Fibroblast of gingiva (primary cell): ENCODE results near the gene MB21D2.
"Not testable (repeated sequence)": the region's sequence is repeated elsewhere in the genome, so short reads cannot be mapped to it uniquely, and the experiment has no call there.

Source experiments
- DNase-seq: peaks from one replicate; pipeline ENCODE4 v3.0.0-alpha.2; 2011; ENCODE audit warnings: low read depth

MB21D2 gene

DNA sequence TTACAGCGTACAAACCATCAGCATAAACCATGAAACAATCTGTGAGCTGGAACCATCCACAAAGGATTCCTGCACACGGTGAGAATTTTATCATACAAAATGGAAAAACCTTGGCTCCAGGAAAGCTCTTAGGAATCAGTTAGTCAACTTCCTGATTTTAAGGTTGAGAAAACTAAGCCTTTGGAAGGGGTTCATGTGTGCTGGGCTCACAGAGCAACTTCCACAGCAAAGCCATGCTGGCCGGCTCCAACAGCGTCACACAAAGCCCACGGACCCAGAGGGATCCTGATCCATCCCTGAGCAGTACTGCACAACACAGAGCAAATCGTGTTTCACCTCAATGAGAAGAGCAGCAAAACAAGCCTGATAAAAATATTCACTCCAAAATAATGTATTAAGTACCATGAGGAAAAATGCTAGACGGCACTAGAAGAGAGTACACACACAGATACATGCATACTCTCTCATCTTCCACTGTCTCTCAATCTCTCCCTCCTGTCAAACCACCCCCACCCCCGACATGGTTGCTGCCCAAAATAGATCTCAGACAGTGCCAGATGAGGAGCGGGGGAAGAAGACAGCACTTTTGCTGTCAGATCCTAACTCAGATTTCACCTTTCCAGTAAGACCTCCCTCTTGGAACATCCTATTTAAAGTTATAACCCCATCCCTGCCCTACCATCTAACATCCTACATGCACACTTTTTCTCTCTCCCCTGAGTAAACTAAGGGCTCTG, 58.6 kb downstream of the MB21D2 start:
- no peak for DNase-seq

DNA sequence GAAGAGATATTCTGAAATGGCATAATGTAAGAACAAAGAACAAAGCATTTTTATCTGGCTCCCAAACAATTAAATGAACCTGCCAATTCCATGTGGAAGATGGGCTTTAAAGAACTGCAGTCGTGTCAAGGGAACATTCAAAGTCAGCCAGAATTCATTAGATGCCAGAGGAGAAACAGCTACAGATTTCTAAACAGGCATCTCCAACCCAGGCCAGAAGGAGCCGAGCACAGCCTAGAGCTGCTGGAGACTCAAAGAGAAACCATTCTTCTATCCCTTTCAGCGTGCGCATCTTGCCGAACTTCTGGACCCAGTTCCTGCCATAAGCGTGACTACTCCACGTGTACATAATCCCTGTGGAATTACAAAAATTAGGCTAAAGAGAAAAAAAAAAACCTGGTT, 60.4 kb downstream of the MB21D2 start:
- DNase-seq = peak; percentile 39

DNA sequence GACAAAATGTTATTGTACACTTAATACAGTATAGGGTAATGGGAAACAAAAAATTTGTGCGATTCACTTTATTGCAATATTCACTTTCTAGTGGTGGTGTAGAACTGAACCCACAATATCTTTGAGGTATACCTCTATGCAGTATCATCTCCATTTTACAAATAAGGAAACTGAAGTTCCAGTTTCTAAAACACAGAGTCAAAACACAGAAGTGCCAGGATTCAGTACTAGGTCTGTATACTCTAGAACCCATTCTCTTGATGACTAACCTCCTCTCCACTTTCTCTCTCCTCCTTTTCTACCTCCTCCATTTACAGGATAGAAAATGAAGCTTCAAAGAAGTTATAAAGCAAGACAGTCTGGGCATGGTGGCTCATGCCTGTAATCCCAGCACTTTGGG, 62.2 kb downstream of the MB21D2 start:
- DNase-seq = no peak

DNA sequence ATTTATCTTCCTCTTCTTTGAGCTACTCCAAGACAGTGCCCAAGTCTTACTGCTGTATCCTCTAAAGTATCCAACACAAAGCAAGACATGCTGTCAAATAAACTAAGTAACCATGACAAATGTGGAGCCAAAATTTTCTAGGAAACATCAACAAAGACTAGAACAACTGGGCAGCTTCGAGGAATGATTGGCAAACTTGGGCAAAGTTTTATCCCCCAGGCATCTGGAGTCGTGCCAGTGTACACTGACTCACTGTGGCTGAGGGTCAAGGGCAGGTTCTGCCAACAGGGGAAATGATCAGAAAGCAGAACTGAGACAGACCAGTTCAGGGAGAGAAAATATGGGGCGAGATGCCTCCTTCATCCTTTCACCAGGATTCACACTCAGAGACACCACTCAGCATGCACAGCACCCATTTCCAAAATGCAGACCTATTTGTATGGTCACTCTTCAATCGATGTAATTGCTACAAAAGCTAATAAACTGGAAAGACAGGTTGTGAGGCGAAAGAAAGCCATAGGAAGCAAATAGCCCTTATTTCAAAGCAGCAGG, 65.8 kb downstream of the MB21D2 start:
- peak; percentile 89 for DNase-seq

DNA sequence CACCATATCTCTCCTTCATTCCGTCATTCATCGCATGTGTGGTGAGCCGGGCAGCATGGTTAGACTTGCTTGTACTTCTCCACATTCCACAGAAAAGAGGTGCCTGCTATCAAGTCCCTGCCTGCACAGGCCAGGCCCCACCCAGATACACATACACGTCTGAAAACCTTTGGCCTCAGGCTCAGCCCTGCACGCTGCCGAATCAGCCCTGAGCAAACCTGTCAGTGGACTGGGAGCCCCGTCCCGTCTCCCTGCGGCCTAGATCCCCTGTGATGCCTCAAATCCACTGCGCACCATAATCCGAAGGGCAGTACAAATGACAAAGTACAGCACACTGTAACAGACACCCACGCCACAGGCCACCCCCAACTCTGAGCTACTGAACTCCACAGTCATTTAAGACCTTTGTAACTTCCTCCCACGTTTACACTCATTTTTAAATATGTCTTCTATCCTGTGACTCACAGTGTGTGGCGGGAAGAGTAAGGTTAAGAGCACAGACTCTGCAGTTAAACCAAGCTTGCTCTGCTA, 67.1 kb downstream of the MB21D2 start:
- DNase-seq = no peak

DNA sequence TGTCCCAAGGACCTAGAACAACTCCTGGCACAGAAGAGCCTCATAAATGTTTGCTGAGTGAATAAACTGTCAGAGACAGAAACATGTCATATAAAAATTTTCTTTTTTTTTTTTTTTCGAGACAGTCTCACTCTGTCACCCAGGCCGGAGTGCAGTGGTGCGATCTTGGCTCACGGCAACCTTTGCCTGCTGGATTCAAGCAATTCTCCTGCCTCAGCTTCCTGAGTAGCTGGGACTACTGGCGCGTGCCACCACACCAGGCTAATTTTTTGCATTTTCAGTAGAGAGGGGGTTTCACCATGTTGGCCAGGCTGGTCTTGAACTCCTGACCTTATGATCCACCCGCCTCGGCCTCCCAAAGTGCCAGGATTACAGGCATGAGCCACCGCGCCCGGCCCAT, 67.8 kb downstream of the MB21D2 start:
- not testable (repeated sequence) for DNase-seq

DNA sequence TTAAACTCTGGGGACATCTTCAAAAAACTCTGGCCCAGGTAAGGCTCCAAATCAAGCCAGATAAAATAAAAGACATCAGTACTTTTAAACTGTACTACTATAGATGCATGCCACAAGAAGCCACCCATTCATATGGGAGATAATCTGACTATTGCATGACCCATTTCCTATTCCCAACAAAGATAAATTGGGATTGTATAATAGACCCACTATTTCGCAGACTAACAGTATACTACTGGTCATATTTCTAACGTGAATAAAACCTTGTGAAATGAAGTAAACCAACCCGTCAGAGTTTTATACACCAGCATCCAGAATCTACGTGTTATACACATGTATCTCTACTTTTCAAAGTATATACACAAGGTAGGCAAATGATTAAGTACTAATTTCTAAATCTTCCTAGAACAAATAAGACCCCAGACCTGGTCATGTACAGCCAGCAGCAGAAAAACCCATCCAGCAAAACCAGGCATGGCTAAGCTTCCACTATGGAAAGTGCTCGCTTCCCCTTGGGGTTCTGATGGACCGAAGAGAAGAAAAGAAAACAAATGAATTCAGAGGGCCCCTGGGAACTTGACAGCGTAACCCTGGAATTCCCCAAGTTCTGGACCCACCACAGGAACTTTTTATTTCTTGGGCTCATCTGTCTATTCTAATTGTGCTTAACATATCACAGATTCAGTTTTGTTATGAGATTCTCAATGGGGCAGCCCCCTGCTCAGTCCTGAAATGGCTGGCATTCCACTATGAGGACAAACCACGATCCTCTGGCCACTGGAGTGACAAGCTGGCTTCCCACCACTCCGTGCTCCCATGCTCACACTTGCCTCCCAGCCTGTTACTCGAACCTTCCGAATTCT, 69.1 kb downstream of the MB21D2 start:
- no peak for DNase-seq

DNA sequence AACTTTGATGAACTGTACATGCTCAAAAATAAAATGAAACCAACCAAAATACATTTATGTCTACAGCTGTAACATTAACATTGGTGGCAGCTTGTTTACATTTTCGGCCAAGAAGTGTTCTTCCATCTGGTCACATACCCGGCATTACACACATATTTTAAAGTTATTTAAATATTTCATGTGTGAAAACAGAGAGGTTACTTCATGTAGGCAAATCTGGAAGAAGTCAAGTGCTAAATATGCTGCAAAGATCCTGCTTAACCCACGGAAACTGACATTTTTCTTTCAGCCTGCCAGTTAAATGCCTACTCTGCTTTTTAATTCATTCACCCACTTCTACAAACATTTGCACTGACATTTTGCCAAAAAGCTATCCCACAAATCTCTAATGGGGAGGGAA, 69.7 kb downstream of the MB21D2 start:
- DNase-seq = peak; percentile 66

DNA sequence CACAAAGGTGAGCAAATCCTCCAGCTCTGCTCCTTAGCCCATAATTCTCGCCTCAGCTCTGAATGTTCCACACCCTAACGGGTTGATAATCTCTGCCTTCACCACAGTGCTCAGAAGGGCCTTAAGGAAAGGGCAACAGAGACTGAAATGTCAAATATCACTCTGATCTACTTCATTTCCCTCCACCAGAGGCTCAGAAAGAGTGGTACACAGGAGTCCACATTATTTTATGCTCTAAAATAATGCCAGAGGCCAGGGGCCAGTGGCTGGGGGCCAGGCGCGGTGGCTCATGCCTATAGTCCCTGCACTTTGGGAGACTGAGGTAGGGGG, 72.2 kb downstream of the MB21D2 start:
- DNase-seq = no peak

DNA sequence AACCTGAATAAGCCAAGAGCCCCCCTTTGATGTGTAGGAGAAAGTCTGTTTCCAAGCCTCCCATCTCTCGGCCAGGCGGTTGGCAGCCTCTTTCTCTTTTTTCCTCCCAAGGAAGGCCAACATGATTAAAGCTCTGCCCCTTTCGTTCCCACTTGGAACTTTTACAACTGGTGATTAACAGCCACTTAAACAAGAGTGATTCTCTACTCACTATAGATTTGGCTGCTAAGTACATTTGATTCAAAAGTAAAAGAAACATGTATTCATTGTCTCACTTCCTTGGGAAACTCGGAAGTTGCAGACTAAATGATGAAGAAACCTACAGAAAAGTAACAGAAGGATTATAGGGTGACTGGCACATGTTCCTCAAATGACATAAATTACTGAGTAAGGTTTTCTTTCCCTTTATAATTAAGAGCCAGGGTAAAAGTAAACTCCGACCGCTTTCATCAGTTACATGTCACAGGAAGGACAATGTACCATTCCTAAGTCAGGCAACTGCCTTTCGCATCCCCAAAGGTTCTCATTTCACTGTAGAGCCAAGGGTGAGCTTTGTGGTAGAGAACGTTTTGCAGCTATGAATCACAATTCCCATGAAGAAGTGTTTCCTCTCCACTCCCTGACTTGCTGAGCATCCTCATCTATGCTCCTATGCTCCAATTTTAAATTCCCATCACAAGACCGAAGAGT, 72.7 kb downstream of the MB21D2 start:
- no peak for DNase-seq

DNA sequence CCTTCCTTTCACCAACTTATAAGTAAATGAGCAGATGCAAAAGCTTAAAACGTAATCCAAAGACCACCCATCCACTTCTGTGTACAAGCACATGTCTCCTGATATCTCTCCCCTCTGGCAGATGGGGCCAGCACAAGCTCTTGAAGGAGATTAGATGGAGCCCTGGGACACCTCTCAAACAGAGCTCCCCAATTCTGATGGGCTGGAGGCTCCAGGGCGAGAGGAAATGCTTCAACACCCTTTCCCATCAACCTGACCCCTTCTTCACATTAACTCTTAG, 73.2 kb downstream of the MB21D2 start:
- no peak for DNase-seq

DNA sequence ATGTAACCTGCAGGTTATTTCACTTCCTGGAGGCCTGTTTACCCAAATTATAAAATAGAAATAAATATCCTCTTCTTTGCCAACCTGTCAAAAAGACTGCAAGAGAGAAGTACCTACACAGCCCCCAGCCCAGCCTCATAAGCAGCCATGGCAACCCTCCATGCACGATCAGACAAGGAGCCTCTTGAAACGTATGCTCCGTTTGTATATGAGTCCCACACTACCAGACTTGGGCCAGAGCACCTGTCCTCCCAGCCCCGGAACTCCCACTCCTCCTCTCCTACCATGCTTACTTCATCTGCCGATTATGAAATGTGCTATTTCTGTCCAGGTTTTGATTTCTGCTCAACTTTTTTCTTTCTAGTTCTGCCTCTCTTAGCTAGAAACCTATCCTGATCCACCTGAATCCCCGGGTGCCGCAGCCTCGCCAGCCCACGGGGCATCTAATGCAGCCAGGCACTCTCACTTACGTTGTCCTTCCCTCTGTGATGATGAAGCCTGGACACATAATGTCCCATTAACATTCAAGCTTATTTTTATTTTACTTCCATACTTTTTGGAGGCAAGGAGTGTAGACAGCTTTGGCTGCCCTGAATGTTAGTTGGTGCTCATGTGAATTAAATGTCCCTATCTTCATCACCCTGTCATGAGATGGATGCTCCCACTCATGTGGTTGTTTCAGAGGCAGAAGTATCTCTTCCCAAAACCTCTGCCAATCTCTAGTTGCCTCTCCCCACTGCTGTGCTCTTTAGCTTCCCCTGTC, 73.8 kb downstream of the MB21D2 start:
- no peak for DNase-seq

DNA sequence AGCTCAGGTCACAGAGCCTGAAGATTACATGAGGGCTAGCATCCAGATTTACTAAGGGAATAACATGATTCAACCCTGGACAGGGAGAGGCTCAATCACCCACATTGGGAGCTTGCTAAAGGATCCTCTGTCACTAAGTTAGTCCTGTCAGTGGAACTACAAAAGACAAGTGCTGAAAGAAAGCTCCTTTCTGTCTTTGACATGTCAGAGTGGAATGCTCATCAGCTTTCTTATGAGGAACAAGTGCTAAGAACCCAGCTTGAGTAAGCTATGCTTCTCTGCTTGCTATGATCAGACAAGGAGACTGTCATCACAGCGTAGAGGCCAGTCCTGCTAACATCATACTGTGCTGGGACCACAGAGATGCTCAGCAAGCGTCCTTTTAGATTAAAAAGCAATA, 74.5 kb downstream of the MB21D2 start:
- no peak for DNase-seq

DNA sequence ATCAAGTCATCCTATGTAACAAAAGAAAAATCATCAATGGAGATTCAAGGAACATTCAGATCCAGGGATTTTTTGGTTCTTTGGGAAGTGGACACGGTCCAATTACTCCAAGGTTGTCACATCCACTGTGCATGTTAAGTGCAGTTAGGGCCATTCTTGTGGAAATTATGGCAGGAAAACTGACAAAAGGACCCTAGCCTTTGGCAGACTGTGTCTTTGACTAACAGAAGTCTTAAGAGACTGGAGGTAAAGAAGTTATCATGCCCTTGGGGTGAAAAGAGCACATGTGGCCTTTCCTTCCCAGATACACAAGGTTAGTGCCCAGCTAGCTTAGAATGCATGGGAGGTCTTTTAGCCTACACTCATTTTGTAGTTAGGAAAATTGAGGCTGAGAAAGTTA, 74.9 kb downstream of the MB21D2 start:
- no peak for DNase-seq

DNA sequence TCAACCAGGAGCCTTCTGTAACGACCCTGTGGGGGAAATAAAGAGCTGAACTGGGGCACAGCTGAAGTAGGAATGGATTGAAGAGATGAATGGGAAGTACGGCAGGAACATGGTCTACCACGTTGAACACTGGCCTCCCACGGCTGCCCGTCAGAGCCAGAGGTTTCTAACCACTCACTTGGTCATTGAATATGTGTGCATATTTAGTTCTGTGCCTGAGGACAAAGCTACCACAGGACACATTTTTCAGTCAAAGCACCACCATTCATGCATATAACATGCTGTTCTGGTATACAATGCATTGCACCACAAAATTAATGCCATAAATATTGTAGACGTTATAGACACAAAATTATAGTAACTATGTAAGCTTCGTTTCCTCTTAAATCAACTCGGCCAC, 75.5 kb downstream of the MB21D2 start:
- no peak for DNase-seq

DNA sequence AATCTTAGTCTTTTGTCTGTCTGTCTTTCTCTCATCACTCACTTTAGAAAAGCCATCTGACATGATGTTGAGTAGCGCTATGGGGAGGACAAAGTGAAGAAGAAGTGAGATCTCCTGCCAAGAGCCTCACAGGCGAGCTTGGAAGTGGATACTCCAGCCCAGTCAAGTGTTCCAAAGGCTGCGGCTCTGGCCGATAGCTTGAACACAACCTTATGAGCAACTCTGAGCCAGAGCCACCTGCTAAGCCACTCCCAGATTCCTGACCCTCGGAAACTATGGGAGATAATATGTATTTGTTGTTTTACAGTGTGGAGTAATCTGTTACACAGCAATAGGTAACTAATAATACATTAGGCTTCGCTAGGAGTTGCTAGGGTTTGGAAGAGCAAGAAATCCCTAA, 76.2 kb downstream of the MB21D2 start:
- DNase-seq = no peak

DNA sequence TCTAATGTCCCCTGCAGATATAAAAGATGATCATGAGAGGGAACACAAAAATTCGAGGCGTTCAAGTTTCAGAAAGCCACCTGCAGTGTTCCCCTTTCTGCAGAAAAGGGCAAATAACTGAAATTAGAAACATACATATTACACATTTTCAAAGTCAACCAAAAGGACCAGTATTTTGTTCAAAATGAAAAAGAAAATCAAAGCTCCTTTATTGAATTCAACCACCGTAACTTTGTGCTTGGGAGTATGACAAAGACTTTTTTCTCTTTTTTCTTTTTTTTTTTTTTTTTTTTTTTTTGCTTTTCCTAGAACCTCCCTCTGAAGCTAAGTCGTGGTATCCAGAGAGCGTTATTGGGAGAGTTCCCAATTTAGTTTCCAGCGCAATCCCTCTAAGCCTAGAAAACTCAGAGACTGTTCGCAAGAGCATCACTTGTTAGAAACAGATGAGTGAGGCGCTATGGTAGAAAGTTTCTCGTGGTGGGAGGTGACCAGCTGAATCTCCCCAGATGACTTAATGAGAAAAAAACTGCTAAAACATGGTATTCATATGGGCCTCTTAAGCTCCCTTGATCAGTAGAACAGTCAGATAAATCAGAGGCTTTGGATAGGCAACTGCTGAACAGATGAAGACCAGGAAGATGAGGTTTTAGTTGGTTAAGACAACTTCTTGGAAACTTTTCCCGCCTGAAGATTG, 77.4 kb downstream of the MB21D2 start:
- DNase-seq = no peak

DNA sequence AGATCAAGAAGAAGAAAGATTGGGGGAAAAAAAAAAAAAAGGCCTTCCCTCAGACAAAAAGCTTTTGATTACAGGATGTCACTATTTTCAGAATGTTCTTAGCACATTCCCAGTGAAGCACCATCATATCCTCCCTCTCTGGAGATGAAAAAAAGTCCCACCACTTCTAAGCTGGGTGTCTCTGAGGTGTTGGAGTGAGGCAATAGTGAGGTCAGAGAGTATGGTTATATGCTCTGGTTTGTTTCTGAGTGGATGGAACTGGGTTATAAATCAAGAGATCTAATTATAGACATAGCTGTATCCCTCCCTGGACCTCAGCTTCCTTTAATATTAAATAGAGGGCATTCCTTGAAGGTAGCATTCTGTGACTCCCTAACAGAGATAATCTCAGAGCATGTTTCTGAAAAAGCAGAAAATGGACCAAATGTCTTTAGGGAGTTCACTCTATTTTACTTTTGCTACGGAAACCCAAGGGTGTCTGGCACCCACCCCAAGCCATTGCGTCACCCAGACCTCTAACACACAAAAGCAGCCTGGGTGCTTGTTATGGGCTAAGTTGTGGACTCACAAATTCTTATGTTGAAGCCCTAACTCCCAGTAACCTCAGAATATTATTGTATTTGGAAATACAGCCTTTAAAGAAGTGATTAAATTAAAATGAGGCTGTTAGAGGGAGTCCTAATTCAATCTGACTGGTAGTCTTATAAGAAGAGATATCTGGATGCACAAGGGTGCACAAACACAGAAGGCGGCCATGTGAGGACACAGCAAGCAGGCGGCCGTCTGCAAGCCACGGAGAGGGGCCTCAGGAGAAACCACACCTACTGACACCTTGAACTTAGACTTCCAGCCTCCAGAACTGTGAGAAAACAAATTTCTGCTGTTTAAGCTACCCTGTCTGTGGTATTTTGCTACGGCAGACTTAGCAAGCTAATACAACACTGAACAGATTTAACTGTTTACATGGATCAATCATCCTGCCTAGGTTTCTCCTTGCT, 81.5 kb downstream of the MB21D2 start:
- peak; percentile 51 for DNase-seq

DNA sequence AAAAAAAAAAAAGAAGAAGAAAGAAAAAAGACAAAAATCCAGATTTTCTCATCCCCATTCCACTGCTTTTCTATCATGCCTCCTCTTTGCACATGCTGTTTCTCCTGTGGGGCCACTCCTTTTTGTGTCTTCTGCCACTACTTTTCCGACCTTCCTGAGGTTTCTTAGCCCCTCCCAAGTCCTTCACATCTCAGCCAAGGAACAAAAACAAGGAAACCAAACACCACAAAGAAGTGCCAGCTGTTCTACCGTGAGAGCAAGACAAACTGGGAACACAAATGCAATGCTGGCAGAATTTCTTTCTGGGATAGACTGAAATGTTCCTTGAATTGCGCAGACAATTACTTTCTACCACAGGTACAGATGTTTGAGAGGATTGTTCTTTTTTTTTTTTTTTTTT, 83.2 kb downstream of the MB21D2 start:
- no peak for DNase-seq
